ENCODE results near the gene MTRF1L.
"Not testable (repeated sequence)": the region's sequence is repeated elsewhere in the genome, so short reads cannot be mapped to it uniquely, and the experiment has no call there.

MTRF1L gene

GRCh38 chr6:152969688-152970418 lies 32.7 kb downstream of the MTRF1L start:
- no peak for DNase-seq (ENCODE audit: low read depth)

- DNase-seq (ENCODE audit: low read depth), result not testable (repeated sequence)
Observed at GRCh38 chr6:152966168-152966894, 36.2 kb downstream of the MTRF1L start.

DNA sequence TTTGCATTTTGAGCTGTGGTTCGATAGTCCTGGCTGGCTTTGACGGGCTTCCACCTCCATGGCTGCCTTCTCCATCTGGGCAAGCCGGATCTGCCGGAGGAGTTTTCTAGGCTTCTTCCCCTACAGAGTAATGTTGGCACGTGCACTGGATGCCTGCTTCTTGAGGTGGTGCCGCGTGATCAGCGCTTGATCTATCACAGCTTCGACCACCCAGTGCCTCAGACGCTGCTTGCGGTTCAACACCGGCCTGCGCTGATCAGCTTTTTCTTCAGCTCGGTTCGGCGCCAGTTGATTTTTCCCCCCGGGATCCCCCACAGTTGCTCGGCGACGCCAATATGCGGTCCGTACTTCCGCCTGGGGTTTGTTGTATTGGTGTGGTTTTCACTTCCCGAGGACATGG lies 43.2 kb downstream of the MTRF1L start:
- DNase-seq (ENCODE audit: low read depth), result no peak

DNA sequence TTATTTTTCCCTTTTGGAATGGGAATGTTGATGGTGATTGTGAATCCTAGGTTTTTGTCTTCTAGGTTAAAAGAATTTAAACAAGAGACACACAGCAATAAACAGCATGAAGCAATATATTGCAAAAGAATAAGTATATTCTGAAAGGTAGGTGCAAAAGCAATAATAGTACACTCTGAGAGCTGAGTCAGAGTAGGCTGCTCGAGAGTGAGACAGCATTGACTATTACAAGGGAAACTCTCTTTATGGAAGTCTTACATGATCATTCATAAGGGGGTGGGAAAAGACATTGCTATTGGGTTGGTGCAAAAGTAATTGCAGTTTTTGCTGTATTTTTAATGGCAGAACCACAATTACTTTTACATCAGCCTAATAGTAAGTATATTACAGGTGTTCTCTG lies 44.7 kb downstream of the MTRF1L start:
- no peak for DNase-seq (ENCODE audit: low read depth)

- DNase-seq (ENCODE audit: low read depth), result no peak
Observed at GRCh38 chr6:152954443-152954842, 48.1 kb downstream of the MTRF1L start.

DNA sequence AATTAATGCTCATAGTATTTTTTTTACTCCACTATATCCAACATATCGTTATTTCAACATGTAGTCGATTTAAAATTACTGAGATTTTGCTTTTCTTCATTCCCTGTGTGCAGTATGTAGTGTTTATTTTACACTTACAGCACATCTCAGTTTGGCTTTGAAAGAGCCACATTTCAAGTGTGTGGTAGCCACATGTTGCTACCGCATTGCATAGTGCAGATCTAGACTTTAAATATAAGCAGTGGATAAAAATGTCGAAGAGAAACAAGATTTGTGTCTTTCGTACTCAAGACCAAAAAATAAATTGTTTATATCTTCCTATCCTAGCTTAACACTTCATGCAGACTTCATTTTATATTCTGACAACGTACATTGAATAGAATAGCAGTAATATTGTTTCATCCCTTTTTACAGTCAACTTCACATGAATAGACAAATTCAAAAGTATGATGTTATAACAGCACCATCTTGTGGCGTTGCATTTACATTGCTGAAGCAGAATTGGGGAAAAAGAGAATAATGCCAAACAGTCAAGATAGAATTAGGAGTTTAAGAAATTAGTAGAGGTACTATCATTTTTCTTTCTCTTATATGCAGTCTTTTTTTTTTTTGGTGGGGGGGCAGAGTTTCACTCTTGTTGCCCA lies 49.5 kb downstream of the MTRF1L start:
- no peak for DNase-seq (ENCODE audit: low read depth)

GRCh38 chr6:152952045-152952444 lies 50.5 kb downstream of the MTRF1L start:
- DNase-seq (ENCODE audit: low read depth), result no peak

GRCh38 chr6:152950240-152950639 lies 52.3 kb downstream of the MTRF1L start:
- DNase-seq (ENCODE audit: low read depth), result no peak

- DNase-seq (ENCODE audit: low read depth), result no peak
Observed at GRCh38 chr6:152948150-152948768, 54.2 kb downstream of the MTRF1L start.

DNA sequence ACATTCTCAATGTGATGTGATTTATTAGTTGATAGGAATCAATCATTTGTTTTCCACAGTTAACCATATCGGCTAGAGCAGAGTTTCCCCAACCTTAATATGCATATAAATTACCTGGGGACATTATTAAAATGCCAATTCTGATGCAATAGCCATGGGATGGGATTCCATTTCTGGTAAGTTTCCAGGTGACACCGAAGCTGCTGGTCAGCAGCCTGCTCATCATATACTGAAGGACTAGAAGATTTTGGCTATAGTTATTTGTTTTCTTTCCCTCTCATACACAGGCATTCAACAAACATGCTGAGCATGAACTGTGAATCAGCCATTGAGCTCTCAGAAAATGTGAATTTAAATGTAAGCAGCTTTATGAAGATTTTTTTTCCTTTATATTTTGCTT lies 55.5 kb downstream of the MTRF1L start:
- DNase-seq (ENCODE audit: low read depth), result no peak

GRCh38 chr6:152946484-152946883 lies 56.0 kb downstream of the MTRF1L start:
- DNase-seq (ENCODE audit: low read depth), result no peak

GRCh38 chr6:152943260-152943897 lies 59.1 kb downstream of the MTRF1L start:
- DNase-seq (ENCODE audit: low read depth), result no peak

DNA sequence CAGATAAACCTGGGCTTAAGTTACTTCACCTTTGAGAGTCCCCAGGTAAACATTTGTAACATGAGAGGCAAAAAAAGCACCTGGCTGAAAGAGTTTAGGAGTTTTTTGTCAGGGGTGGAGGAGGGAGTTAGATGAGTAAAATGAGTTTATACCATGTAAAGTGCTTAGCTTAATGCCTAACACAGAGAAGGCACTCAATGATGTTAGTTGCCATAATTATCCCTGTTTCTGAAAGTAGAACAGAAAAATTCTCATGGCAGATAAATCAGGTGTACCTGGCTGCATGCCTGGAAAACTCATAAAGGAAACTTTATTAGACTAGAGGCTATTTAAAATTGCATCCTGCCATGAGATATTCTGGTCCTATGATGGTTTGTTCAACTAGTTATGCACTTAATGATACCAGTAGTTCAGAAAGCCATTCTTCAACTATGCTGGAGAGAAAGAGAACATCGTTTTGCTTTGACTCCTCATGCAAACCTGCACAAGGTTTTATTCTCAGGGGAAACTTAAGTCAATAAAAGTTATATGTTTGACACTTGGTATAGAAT lies 60.1 kb downstream of the MTRF1L start:
- no peak for DNase-seq (ENCODE audit: low read depth)

DNA sequence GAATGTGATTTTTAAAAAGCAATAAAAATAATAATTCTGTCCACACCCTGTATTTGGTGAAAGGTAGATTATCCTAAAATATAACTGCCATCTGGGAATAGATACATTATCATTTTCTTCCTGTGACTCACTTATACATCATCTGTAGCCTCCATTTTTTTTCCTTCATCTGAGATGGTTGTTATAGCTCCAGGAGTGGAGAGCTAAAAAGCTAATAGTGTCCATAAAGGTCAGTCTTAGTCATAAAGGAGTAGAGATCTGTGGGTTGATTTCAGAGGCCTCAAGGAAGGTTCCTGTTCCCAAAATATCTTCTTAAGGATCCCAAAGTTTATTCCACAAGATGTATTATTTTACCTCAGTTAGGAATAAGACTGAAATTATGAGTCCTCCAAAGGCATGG lies 60.8 kb downstream of the MTRF1L start:
- no peak for DNase-seq (ENCODE audit: low read depth)
